Measurements from ENCODE around the gene TTC16. TPM values are rescaled to one million over a fixed set of nuclear protein-coding genes. Genes with fewer than 3 reads are reported as not detected.

TTC16 gene
- total RNA-seq, 1 donor from 2014 or later, result not detected

GRCh38 chr9:127689329-127690000, 26.4 kb upstream of the TTC16 start:
- no peak for DNase-seq (ENCODE audit: low spot score)
- H2AFZ ChIP-seq (replicated peaks), result no peak overlapping the region
- no peak overlapping the region for H3K4me2 ChIP-seq
- no peaks in the 10 kb centered on the region for H3K79me2 ChIP-seq (ENCODE audit: low read depth)
- no peak overlapping the region for H3K9ac ChIP-seq
- no peak overlapping the region for H3K27ac ChIP-seq
- no peaks in the 10 kb centered on the region for H3K27me3 ChIP-seq
- no peaks in the 10 kb centered on the region for H3F3A ChIP-seq (ENCODE audit: low read depth)
- H3K4me3 ChIP-seq, result no peak overlapping the region
- Mint-ChIP-seq H3K4me1 (peaks cover 10% of the 10 kb centered on the region), H3K36me3 (peaks cover 25% of the 10 kb centered on the region), H3K9me3 (no peaks in the 10 kb centered on the region), H3K27me3 (ENCODE audit: insufficient read depth, low read depth) (peaks cover 6% of the 10 kb centered on the region), H3K27ac (no peak overlapping the region), H3K4me3 (no peak overlapping the region)
- H3K36me3 ChIP-seq, result no peaks in the 10 kb centered on the region
- H3K4me1 ChIP-seq, result no peaks in the 10 kb centered on the region
- no peaks in the 10 kb centered on the region for H3K9me3 ChIP-seq (ENCODE audit: low read depth)
- no peaks in the 10 kb centered on the region for H4K20me1 ChIP-seq (ENCODE audit: low read depth)
- no peak for TF ChIP-seq CTCF (IDR thresholded peaks at IDR 0.05)
- TF ChIP-seq EZH2phosphoT487 (IDR thresholded peaks at IDR 0.05), result no peak
- no peak for TF ChIP-seq EZH2 (IDR thresholded peaks at IDR 0.05)

- no peak overlapping the region for H3K27ac ChIP-seq
- Mint-ChIP-seq H3K27ac (no peak overlapping the region), H3K4me1 (peaks cover 10% of the 10 kb centered on the region), H3K27me3 (ENCODE audit: insufficient read depth, low read depth) (peaks cover 3% of the 10 kb centered on the region), H3K36me3 (peaks cover 22% of the 10 kb centered on the region), H3K9me3 (no peaks in the 10 kb centered on the region), H3K4me3 (no peak overlapping the region)
- no peaks in the 10 kb centered on the region for H4K20me1 ChIP-seq (ENCODE audit: low read depth)
- H3K79me2 ChIP-seq (ENCODE audit: low read depth), result no peaks in the 10 kb centered on the region
- no peak overlapping the region for H3K4me2 ChIP-seq
- no peak for DNase-seq (ENCODE audit: low spot score)
- no peaks in the 10 kb centered on the region for H3K4me1 ChIP-seq
- TF ChIP-seq EZH2 (IDR thresholded peaks at IDR 0.05), result no peak
- TF ChIP-seq EZH2phosphoT487 (IDR thresholded peaks at IDR 0.05), result no peak
- no peak for TF ChIP-seq CTCF (IDR thresholded peaks at IDR 0.05)
- H3K4me3 ChIP-seq, result no peak overlapping the region
- no peaks in the 10 kb centered on the region for H3K36me3 ChIP-seq
- H3K9ac ChIP-seq, result no peak overlapping the region
- H3F3A ChIP-seq (ENCODE audit: low read depth), result peaks cover 2% of the 10 kb centered on the region
- no peak overlapping the region for H2AFZ ChIP-seq (replicated peaks)
- no peaks in the 10 kb centered on the region for H3K27me3 ChIP-seq
- H3K9me3 ChIP-seq (ENCODE audit: low read depth), result no peaks in the 10 kb centered on the region
These were observed 25.1 kb upstream of the TTC16 start for GRCh38 chr9:127690735-127691134.

- peak overlapping the region; percentile 47 for H3K27ac Mint-ChIP-seq
- TF ChIP-seq CTCF (IDR thresholded peaks at IDR 0.05), result no peak
- TF ChIP-seq EZH2 (IDR thresholded peaks at IDR 0.05), result no peak
- no peak for TF ChIP-seq EZH2phosphoT487 (IDR thresholded peaks at IDR 0.05)
- no peaks in the 10 kb centered on the region for H3K27me3 ChIP-seq
These were observed 23.8 kb upstream of the TTC16 start for GRCh38 chr9:127692071-127692470.

More at GRCh38 chr9:127692071-127692470, 23.8 kb upstream of the TTC16 start:
- Histone ChIP-seq H3K4me3 (no peak overlapping the region), H3K4me1 (no peaks in the 10 kb centered on the region), H3K9ac (no peak overlapping the region), H3K9me3 (ENCODE audit: low read depth) (no peaks in the 10 kb centered on the region), H3K27ac (no peak overlapping the region), H2AFZ (replicated peaks) (no peak overlapping the region), H3K4me2 (no peak overlapping the region), H3F3A (ENCODE audit: low read depth) (peaks cover 3% of the 10 kb centered on the region), H4K20me1 (ENCODE audit: low read depth) (no peaks in the 10 kb centered on the region), H3K79me2 (ENCODE audit: low read depth) (no peaks in the 10 kb centered on the region), H3K36me3 (no peaks in the 10 kb centered on the region)
- peaks cover 3% of the 10 kb centered on the region for H3K27me3 Mint-ChIP-seq (ENCODE audit: insufficient read depth, low read depth)
- no peak overlapping the region for H3K4me3 Mint-ChIP-seq
- peaks cover 10% of the 10 kb centered on the region for H3K4me1 Mint-ChIP-seq
- DNase-seq (ENCODE audit: low spot score), result no peak
- peaks cover 20% of the 10 kb centered on the region for H3K36me3 Mint-ChIP-seq
- H3K9me3 Mint-ChIP-seq, result no peaks in the 10 kb centered on the region
